HCEC 1CT (cell line): ENCODE results near the gene SH3BGR.

Source experiments
- DNase-seq: peaks from one replicate; pipeline ENCODE4 v3.0.0-alpha.2; 2017

SH3BGR gene

GRCh38 chr21:39461419-39461818 is 9.6 kb downstream of the SH3BGR start:
- DNase-seq, result no peak

DNA sequence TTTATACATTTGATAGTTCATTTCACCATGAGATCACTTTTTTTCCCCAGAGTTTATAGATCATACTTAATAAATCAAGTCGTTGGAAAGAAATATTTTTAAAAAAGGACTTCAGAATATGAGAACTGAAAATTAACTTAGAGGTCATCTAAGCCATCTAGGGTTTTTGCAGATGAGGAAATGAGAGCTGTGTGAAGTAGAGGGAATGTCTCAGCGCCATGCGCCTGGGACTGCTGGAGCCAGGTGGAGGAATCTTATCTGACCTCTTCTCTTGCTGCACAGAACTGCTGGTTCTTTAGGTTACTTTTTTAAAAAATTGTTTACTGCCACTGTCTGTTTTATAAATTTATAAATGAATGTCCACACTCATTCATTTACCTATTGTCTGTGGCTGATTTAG is 11.5 kb downstream of the SH3BGR start:
- no peak for DNase-seq

- DNase-seq, result no peak
Measured at GRCh38 chr21:39466584-39466983, 14.8 kb downstream of the SH3BGR start.

- DNase-seq, result no peak
Measured at GRCh38 chr21:39467746-39468145, 16.0 kb downstream of the SH3BGR start.

- no peak for DNase-seq
Measured at GRCh38 chr21:39468559-39468958, 16.8 kb downstream of the SH3BGR start.

GRCh38 chr21:39471598-39471997 is 19.8 kb downstream of the SH3BGR start:
- DNase-seq, result no peak

DNA sequence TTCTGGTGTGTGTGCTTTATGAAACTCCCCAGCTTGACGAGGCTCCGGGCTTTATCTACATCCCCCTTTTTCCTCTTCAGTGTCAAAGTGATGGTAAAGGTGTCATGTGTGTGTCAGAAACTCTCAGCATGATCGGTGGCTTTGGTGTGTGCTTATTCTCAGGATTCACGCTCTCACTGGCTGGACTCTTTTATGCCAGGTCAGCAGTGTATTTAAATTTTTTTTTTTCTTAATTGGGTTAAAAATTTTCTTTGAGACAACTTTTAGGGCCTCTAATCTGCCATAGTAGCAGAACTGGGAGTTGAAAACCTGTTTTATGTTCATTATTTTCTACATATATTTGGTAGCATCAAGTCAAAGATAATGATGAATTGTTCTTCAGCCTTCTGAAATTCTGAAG is 21.0 kb downstream of the SH3BGR start:
- no peak for DNase-seq

- DNase-seq, result no peak
Measured at GRCh38 chr21:39474611-39475010, 22.8 kb downstream of the SH3BGR start.

DNA sequence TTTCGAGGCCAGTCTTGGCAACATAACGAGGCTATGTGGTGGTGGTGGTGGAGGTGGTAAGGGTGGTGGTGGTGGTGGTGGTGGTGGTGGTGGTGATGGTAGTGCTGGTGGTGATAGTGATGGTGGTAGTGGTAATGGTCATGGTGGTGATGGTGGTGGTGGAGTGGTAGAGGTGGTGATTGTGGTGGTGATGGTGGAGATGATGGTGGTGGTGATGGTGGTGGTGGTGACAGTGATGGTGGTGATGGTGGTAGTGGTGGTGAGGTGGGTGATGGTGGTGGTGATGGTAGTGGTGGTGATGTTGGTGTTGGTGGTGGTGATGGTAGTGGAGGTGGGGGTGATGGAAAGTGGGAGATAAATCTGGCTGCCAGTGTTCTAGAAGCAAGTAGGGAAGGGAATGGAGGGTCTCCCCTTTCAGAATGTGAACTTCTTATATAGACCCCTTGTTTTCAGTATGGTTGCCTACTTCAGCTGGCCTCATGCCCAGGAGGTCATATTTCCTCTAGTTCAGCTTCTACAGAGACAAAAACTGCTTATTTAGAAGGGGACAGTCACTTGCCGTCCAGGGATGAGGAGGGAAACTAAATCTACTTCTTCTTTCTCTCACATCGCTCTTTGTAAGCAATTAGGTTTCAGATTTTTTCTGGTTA is 27.5 kb downstream of the SH3BGR start:
- DNase-seq, result no peak

GRCh38 chr21:39479814-39480182 is 28.0 kb downstream of the SH3BGR start:
- DNase-seq, result no peak

- DNase-seq, result no peak
Measured at GRCh38 chr21:39480271-39480670, 28.5 kb downstream of the SH3BGR start.

DNA sequence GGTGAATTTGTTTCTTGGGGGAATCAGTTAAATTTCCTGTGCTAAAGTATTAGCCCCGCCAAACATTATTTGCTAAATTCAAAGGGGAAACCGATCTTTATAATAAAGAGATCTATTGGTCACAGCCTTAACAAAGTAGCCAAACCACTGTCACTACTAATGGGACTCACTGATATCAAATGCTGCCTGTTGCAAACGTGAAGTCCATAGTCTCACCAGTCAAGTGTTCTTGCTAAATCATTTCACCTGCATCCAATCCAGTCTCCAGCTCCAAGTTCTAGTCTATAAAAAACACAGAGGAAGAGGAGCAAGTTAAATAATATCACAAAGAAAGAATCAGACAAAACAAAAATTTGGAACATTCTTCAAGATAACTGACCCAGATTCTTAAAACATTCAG is 30.1 kb downstream of the SH3BGR start:
- DNase-seq, result no peak

DNA sequence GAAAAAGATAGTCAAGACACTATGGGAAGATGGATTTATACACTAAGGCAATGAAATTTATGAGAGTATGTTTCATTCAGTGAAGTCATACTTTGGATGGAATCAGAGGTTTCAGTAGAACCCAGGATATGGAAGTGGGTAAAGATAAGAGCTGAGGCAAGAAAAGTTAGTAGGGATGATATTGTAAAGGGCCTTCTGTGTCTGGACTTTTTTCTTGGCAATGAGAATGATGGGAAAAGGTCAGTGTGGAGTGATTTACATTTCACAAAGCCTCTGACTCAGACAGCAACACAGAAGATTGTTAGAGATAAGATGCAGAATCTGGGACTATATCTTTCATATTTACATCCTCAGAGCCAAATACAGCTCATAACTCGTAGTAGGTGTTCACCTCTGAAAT is 32.1 kb downstream of the SH3BGR start:
- no peak for DNase-seq

DNA sequence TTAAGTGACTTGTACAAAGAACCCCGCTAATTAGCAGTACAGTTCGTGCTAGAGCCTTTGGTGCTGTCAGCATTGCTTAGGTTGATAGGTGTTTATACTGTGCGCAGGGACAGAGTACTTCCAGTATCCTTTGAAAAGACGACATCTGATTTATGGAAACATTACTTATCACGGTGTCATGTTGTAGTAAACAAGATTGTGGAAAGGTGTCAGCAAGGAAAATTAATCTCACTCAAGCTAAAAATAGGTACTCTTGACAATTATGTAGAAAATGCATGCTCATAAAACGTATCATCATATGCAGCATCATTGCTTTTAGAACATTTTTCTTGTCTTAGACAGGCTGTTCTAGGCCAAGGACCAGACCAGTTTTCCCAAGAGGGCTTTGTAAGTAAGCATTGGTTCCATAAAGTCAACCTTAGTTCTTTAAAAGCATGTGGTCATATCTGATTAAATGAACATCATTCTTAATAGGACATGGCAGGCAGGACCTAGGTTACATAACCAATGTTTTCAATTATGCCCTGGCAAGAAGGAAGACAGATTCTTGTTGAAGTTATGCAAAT is 33.0 kb downstream of the SH3BGR start:
- no peak for DNase-seq

- DNase-seq, result no peak
Measured at GRCh38 chr21:39489380-39489924, 37.7 kb downstream of the SH3BGR start.

DNA sequence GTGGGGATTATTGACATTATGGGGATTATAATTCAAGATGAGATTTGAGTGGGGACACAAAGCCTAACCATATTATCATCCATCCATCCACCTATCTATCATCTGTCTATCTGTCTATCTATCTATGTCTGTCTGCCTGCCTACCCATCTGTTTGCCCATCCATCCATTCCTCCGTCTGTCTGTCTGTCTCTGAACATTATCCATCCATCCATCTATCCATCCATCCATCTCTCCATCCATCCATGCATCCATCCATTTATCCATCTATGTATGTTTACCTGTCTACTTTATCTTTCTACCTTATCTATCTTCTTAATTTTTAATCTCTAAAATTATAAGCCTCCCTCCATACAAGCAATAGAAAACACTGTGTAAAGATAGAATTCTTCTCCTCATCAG is 47.4 kb downstream of the SH3BGR start:
- no peak for DNase-seq

DNA sequence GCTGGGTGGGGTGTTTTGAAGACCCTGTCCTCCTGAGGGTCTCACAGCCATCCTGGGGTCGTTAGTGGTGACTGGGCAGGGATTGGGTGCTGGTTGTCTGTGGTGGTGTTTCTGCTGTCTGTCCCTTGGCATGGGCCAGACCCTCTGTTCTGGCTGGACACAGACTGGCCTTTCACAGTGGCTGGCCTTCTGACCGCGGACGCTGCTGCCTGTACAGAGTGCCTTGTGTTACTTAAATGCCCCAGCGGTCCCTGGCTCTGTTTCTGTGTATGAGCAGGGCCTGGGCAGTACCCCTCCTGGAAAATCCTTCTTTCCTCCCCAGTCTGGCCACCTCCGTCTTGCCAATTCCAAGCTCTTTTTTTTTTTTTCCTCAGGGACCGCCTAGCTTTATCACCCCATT is 50.9 kb downstream of the SH3BGR start:
- no peak for DNase-seq

DNA sequence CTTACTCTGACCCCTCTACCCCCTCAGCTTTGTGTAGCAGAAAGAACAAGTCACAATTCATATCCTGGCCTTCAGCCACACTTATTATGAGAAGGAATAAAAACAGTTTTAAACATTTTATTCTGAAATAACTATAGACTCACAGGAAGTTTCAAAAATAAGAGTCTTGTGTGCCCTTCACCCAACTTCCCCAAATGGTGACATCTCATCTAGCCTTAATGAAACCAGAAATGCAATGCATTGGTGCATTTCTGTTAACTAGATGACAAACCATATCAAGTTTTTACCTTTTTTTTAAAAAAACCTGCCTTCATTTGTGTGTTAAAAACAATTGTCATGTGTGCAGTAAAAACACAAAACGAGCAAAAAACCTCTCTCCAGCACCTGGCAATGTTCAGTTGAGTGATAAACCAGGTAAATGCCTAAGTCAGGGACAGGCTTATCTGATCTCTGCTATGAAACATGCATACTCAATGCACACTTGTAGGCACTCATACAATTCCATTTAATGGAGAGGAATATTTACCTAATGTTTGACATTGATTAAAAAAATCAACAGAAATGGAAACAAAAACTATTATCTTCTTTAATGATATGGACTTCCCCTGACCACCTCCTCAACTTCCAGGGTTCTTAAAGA is 51.5 kb downstream of the SH3BGR start:
- DNase-seq, result no peak

GRCh38 chr21:39504230-39504629 is 52.5 kb downstream of the SH3BGR start:
- no peak for DNase-seq

DNA sequence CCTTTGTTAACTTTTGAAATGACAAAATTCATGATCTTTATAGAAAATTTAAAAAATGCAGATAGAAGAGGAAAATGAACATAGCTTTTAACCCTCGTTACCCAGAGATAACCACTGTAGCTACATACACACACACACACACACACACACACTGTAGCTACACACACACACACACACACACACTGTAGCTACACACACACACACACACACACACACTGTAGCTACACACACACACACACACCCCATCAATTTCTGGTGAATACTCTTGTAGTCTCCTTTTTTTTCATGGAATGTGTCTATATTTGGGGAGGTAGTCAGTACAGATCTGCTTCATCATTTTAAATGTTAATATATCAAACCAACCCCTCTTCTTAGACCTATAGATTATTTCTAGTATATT is 58.5 kb downstream of the SH3BGR start:
- no peak for DNase-seq

- no peak for DNase-seq
Measured at GRCh38 chr21:39511102-39511501, 59.3 kb downstream of the SH3BGR start.

GRCh38 chr21:39513735-39514134 is 62.0 kb downstream of the SH3BGR start:
- no peak for DNase-seq

DNA sequence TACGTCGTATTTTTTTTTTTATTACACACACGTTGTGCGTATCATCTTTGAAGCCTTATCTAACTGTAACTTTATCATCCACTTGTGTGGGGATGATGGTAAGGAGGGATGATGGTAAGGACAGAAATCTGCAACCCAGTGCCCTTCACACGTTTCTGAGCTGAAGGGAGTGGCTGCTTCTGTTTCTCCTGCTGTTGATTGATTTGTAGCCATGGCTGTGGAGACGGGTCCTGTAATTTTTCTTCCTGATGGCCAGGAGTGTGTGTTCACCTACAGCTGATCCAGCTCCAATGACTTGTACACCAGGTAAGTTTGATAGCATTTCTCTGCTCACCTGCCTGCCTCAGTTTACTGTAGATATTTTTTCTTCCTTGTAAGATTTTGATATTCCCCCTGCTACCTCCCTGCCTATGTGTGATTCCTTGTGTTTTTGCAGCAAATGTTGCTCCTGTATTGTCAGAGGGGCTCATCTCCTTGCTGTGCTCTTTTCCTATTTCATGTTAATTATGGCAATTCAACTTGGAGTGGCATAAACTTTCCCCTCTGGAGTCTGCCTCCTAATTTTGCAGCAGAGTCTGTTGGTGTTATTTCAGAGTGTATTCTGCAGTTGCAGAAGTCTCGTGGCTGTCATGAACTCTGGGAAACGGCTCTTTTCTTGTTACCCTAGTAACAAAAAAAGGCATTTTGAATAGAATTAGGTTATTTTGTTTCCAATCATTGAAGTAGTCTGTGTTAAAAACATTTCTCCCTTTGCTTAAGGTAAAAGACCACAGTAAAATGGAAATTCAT is 64.1 kb downstream of the SH3BGR start:
- no peak for DNase-seq
